ENCODE data around the gene CDH13. TPM values are rescaled to one million over a fixed set of nuclear protein-coding genes. Genes with fewer than 3 reads are reported as not detected.

Gene CDH13
- total and polyA plus RNA-seq, 10 of the 15 experiments (the other 5 are each of a cell fraction or from before 2014, with no cell fraction given), result under 0.01 to 0.05 TPM; not detected in 8

DNA sequence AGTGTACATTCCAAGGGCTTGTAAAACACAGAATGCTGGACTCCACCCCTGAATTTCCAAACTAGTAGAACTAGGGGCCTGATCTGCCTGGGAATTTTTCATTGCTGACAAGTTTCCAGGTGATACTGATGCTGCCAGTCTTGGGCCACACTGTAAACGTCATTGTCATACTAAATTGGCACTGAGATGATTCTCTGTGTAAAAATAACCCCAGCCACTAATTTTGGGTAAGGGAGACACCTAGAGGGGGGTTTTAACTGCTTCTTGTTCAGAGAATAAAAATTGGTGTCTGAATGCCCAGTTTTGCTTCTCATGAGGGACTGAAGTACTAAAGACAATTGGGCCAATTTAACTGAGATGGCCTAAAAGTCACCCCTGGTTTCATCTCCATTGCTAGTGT, 5.0 kb upstream of the CDH13 start (continued):
- TF ChIP-seq, protein P1, sequence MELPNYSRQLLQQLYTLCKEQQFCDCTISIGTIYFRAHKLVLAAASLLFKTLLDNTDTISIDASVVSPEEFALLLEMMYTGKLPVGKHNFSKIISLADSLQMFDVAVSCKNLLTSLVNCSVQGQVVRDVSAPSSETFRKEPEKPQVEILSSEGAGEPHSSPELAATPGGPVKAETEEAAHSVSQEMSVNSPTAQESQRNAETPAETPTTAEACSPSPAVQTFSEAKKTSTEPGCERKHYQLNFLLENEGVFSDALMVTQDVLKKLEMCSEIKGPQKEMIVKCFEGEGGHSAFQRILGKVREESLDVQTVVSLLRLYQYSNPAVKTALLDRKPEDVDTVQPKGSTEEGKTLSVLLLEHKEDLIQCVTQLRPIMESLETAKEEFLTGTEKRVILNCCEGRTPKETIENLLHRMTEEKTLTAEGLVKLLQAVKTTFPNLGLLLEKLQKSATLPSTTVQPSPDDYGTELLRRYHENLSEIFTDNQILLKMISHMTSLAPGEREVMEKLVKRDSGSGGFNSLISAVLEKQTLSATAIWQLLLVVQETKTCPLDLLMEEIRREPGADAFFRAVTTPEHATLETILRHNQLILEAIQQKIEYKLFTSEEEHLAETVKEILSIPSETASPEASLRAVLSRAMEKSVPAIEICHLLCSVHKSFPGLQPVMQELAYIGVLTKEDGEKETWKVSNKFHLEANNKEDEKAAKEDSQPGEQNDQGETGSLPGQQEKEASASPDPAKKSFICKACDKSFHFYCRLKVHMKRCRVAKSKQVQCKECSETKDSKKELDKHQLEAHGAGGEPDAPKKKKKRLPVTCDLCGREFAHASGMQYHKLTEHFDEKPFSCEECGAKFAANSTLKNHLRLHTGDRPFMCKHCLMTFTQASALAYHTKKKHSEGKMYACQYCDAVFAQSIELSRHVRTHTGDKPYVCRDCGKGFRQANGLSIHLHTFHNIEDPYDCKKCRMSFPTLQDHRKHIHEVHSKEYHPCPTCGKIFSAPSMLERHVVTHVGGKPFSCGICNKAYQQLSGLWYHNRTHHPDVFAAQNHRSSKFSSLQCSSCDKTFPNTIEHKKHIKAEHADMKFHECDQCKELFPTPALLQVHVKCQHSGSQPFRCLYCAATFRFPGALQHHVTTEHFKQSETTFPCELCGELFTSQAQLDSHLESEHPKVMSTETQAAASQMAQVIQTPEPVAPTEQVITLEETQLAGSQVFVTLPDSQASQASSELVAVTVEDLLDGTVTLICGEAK (IDR thresholded peaks at IDR 0.05; ENCODE audit: borderline replicate concordance), result no peak
- TF ChIP-seq PAX5 (IDR thresholded peaks at IDR 0.05; ENCODE audit: borderline replicate concordance, low read depth, low read length), result no peak
- no peak for TF ChIP-seq CBX5 (IDR thresholded peaks at IDR 0.05; ENCODE audit: low read depth)
- TF ChIP-seq, protein P2, sequence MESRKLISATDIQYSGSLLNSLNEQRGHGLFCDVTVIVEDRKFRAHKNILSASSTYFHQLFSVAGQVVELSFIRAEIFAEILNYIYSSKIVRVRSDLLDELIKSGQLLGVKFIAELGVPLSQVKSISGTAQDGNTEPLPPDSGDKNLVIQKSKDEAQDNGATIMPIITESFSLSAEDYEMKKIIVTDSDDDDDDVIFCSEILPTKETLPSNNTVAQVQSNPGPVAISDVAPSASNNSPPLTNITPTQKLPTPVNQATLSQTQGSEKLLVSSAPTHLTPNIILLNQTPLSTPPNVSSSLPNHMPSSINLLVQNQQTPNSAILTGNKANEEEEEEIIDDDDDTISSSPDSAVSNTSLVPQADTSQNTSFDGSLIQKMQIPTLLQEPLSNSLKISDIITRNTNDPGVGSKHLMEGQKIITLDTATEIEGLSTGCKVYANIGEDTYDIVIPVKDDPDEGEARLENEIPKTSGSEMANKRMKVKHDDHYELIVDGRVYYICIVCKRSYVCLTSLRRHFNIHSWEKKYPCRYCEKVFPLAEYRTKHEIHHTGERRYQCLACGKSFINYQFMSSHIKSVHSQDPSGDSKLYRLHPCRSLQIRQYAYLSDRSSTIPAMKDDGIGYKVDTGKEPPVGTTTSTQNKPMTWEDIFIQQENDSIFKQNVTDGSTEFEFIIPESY (IDR thresholded peaks at IDR 0.05), result no peak
- TF ChIP-seq, protein P3, sequence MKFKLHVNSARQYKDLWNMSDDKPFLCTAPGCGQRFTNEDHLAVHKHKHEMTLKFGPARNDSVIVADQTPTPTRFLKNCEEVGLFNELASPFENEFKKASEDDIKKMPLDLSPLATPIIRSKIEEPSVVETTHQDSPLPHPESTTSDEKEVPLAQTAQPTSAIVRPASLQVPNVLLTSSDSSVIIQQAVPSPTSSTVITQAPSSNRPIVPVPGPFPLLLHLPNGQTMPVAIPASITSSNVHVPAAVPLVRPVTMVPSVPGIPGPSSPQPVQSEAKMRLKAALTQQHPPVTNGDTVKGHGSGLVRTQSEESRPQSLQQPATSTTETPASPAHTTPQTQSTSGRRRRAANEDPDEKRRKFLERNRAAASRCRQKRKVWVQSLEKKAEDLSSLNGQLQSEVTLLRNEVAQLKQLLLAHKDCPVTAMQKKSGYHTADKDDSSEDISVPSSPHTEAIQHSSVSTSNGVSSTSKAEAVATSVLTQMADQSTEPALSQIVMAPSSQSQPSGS (IDR thresholded peaks at IDR 0.05; ENCODE audit: low read length), result no peak
- no peak for TF ChIP-seq ESRRA (IDR thresholded peaks at IDR 0.05; ENCODE audit: low read length)
